BJ (cell line): ENCODE results near the gene GPX2. TPM values are rescaled to one million over a fixed set of nuclear protein-coding genes. Genes with fewer than 3 reads are reported as not detected.

Experiments used
- CTCF ChIA-PET: fragments of 350-600 bp; formaldehyde crosslinking; extraction: SDS; loops from one replicate; lab custom pipeline; 2021; ENCODE audit warnings: antibody characterized with exemption, inconsistent platforms; lab: Yijun Ruan, JAX
- POLR2A ChIA-PET: fragments of 300-600 bp; sonication (Branson Sonifier 250); formaldehyde crosslinking; extraction: SDS; loops from one replicate; lab custom pipeline; 2021; ENCODE audit warnings: antibody characterized with exemption; lab: Charles Lee
- DNase-seq: peaks from one replicate; pipeline ENCODE4 v3.0.0-alpha.2; 2011; ENCODE audit warnings: low read depth
- H3K27me3 ChIP-seq: 2 replicates; pipeline ENCODE4 v1.6.0; 2011; ENCODE audit warnings: low read length; ENCODE audit not compliant: control insufficient read depth, insufficient read depth
- H3K36me3 ChIP-seq: 2 replicates; pipeline ENCODE4 v1.5.1; 2011; ENCODE audit warnings: low read length; ENCODE audit not compliant: control insufficient read depth, insufficient read depth
- H3K4me3 ChIP-seq: 2 replicates; pipeline ENCODE4 v1.5.1; 2011; ENCODE audit warnings: low read depth, mild to moderate bottlenecking, control low read depth, low read length
- polyA plus RNA-seq: library from polyadenylated mRNA; depleted of rRNA; stranded (reverse); fragments of >200 nt; gene quantifications from 2 replicates; pipeline ENCODE4 v1.2.3, GENCODE V29; 2011
- TF ChIP-seq, protein P1 (sequence below): IDR thresholded peaks from 2 replicates; pipeline ENCODE4 v1.5.1; 2011; ENCODE audit warnings: low read depth, mild to moderate bottlenecking, control low read depth, inconsistent platforms, low read length, moderate library complexity; ENCODE audit not compliant: insufficient read depth

GPX2 gene
- polyA plus RNA-seq, 1 experiment = 0.15 TPM

DNA sequence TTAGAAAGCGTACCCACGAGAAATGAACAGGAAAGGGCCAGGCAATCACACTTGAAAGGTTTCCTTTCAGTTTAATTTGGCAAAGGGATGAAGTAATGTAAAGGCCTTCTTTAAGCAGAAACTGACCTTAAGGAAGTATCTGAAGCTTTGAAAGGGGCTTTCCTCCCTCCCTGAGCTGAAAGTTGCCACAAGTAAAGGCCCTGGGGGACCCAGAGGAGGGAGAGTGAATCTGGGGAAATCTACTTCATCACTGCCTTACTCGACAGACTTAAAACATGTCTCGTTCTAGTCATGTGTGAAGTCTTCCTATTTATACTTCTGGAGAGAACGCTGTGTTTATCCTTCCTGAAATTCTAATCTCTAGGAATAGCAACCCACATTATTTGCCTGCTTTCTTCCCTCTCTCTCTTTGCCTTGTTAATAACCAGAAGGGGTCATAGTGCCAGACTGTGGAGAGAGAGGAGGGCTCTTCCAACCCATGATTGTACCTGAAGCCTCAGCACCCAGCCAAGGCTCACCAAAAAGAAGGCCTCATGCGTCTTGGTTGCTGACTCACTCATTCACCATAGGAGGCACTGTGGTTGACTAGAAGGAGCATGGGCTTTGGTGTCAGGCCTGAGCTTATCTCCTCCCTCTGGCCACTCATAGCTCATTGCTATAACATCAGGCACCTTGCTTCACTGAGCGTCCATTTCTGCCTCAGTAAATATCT lies 10.2 kb upstream of the GPX2 start:
- H3K27me3 ChIP-seq = no peaks in the 10 kb centered on the region
- CTCF ChIA-PET = interaction anchor here (1.6 kb wide), 2 partner anchors 9 to 11 kb away, joined by 3 to 6 read pairs; no protein-coding TSS in a partner anchor
- POLR2A ChIA-PET = interaction anchor here (0.6 kb wide), 1 partner anchor 14 kb away, joined by 3 read pairs; no protein-coding TSS in a partner anchor
- DNase-seq = no peak
- TF ChIP-seq, protein P1, sequence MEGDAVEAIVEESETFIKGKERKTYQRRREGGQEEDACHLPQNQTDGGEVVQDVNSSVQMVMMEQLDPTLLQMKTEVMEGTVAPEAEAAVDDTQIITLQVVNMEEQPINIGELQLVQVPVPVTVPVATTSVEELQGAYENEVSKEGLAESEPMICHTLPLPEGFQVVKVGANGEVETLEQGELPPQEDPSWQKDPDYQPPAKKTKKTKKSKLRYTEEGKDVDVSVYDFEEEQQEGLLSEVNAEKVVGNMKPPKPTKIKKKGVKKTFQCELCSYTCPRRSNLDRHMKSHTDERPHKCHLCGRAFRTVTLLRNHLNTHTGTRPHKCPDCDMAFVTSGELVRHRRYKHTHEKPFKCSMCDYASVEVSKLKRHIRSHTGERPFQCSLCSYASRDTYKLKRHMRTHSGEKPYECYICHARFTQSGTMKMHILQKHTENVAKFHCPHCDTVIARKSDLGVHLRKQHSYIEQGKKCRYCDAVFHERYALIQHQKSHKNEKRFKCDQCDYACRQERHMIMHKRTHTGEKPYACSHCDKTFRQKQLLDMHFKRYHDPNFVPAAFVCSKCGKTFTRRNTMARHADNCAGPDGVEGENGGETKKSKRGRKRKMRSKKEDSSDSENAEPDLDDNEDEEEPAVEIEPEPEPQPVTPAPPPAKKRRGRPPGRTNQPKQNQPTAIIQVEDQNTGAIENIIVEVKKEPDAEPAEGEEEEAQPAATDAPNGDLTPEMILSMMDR = no peak
- no peaks in the 10 kb centered on the region; the same call in 1 of the 2 replicates for H3K36me3 ChIP-seq
- H3K4me3 ChIP-seq = no peak overlapping the region

DNA sequence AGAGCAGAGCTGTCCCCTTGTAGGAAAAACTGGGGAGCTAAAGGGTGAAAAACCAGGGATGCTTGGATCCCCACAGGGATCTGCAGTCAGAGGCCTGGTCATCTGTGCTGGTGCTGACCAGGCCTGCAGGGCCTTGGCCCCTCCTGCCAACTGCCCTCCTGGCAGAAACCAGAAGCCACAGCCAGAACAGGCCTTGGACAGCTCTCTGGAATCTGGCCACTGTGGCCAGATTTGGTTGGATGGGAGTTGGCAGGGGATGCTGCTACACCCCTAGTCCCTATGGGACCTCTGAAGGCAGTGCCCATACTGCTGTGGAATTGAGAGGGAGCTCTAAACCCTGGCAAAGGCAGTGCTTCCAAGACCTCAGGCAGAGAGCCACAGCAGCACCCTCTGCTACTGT lies 9.2 kb upstream of the GPX2 start:
- DNase-seq = no peak
- POLR2A ChIA-PET = no interaction called here

DNA sequence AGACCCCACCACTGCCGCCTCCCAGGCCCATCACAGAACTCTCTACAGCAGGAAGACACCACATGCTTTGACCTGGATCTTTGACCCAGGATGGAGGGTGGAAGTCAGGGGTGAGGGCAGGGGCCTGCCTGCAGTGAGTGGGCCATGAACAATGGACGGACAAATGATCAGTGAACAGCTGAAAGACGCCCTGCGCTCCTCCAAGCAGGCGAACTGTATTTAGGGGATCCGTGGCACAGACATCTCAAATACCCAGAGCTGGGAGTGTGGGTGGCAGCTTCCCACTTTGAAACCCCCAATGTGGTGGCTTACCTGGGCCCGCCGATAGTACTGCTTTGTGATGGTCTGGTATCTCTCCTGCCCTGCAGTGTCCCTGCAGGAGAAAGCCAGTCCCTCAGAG lies 8.7 kb upstream of the GPX2 start:
- POLR2A ChIA-PET = no interaction called here
- no peak for DNase-seq
- Histone ChIP-seq H3K36me3 (no peaks in the 10 kb centered on the region; the same call in 1 of the 2 replicates), H3K27me3 (no peaks in the 10 kb centered on the region), H3K4me3 (no peak overlapping the region)
- TF ChIP-seq, protein P1 = no peak
- CTCF ChIA-PET = no interaction called here

More for the DNA sequence above, 9.2 kb upstream of the GPX2 start:
- CTCF ChIA-PET = no interaction called here
- Histone ChIP-seq H3K27me3 (no peaks in the 10 kb centered on the region), H3K4me3 (no peak overlapping the region), H3K36me3 (no peaks in the 10 kb centered on the region; the same call in 1 of the 2 replicates)
- TF ChIP-seq, protein P1 = no peak

DNA sequence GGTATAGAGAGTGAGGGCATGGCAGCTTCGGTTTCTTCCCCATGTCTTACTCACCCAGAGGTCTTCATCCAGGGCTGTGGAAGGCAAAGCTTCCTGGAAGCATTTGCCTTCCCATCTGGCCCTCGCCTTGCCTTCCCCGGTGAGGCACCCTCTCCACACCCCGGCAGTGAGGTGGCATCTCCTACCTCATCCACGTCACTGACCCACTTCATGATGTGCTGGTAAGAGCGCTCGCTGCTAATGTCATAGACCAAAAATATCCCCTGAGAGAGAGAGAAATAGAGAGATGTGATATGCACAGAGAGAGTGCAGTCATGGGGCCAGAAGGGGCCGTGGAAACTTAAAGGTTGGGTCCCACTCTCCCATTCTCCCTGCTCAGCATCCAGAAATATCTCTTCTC lies 8.3 kb upstream of the GPX2 start:
- DNase-seq = no peak
- H3K36me3 ChIP-seq = no peaks in the 10 kb centered on the region; the same call in 1 of the 2 replicates
- H3K4me3 ChIP-seq = no peak overlapping the region
- no peaks in the 10 kb centered on the region for H3K27me3 ChIP-seq
- TF ChIP-seq, protein P1 = no peak
- POLR2A ChIA-PET = no interaction called here
- CTCF ChIA-PET = no interaction called here

DNA sequence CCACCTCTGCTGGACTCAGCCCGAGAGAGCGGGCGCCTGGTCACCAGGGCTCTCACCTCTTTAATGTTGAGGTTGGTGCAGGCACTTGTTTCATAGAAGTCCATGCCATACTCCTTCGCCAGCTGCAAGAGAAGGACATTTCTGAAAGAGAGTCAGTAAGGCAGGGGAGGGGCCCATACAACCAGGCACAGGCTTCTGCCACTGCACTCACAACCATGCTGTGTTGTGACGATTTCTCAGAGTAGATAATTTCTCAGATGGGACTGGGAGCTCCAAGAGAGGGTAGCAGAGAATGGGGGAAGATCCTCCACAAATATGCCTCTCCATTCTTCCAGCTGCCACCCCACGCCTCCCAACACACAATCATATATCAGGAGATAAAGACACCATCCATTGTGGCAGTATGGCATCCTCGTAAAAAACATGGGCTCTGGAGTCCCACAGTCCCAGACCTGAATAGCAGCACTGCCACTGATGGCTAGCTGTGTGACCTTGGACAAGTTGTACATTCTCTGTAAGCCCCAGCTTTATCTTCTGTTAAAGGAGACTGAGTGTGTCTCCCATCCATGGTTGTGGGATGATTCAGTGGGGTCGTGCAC lies 6.2 kb upstream of the GPX2 start:
- peaks cover 1% of the 10 kb centered on the region; the same call in 1 of the 2 replicates for H3K36me3 ChIP-seq
- DNase-seq = no peak
- ChIA-PET CTCF (no interaction called here), POLR2A (no interaction called here)
- H3K4me3 ChIP-seq = no peak overlapping the region
- no peaks in the 10 kb centered on the region for H3K27me3 ChIP-seq
- TF ChIP-seq, protein P1 = no peak
